Measurements from ENCODE around the gene DICER1. TPM values are rescaled to one million over a fixed set of nuclear protein-coding genes. Genes with fewer than 3 reads are reported as not detected.

Gene DICER1
- total and polyA plus RNA-seq, 9 of the 15 experiments (the other 6 are each of a cell fraction or from before 2014, with no cell fraction given), result 2.5 to 23.2 (median 12.4) TPM

- TF ChIP-seq ZNF589 (CRISPR knock-in tag; IDR thresholded peaks at IDR 0.05; ENCODE audit: low read depth), result 0 out of 2 replicates have a peak, but pooled peaks have one; percentile 9
These were observed 925 bp downstream of the DICER1 start (continued) for GRCh38 chr14:95156161-95157047.

- Histone ChIP-seq H4K20me1 (replicated peaks; ENCODE audit: control insufficient read depth, insufficient read depth, low read length) (no peaks in the 10 kb centered on the region), H3K4me1 (replicated peaks in 1 of 2; ENCODE audit: control insufficient read depth in 2 of 2, insufficient read depth in 2 of 2, low read length in 2 of 2) (peaks cover 11 to 17% of the 10 kb centered on the region in 2 experiments; a peak in 3 of 5 replicates), H3K36me3 (ENCODE audit: control insufficient read depth, insufficient read depth, low read length) (no peaks in the 10 kb centered on the region), H3K4me2 (ENCODE audit: insufficient read depth, low read length) (peak overlapping the region; percentile 16; the same call in 1 of the 2 replicates), H2AFZ (ENCODE audit: low read depth, low read length) (no peak overlapping the region), H3K9me3 (replicated peaks; ENCODE audit: control insufficient read depth, insufficient read depth, low read depth, low read length) (no peaks in the 10 kb centered on the region), H3K27me3 (ENCODE audit: control insufficient read depth in 2 of 2, insufficient read depth in 2 of 2, low read length in 2 of 2) (no peaks in the 10 kb centered on the region), H3K79me2 (ENCODE audit: control insufficient read depth, insufficient read depth, low read length) (peaks cover 42% of the 10 kb centered on the region), H3K4me3 (no peak overlapping the region), H3K27ac (ENCODE audit: extremely low read depth, low read depth, low read length) (no peak overlapping the region), H3K9ac (ENCODE audit: insufficient read depth in 1 of 2, low read depth in 2 of 2, low read length in 2 of 2) (no peak overlapping the region), H3K9me1 (ENCODE audit: control insufficient read depth, insufficient read depth, low read length) (no peaks in the 10 kb centered on the region)
- ChIA-PET CTCF (ENCODE audit: low intra/inter-chr PET ratio) (no interaction called here), POLR2A (interaction anchor here (1.9 kb wide), 1 partner anchor 19 kb away, joined by 4 read pairs; no protein-coding TSS in a partner anchor)
- FAIRE-seq (no peak), DNase-seq (ENCODE audit: extremely low read depth in 1 of 4, low spot score in 3 of 4) (peak in 2 of 4 experiments; percentile 4 to 34), ATAC-seq (no peak)
- no TSS peak for BruUV-seq (replicated peaks)
- WGBS (ENCODE audit: insufficient coverage, low coverage, missing lambda C conversion rate), result 28% methylated on average over 11 of the region's 12 CpGs
- intact Hi-C loops (cut with micrococcal nuclease), result no loop called here
- in situ Hi-C loops (cut with MboI), result no loop called here
- TF ChIP-seq NUFIP1 (IDR thresholded peaks at IDR 0.05; ENCODE audit: partially characterized antibody) (no peak), NRF1 (conservative IDR thresholded peaks at IDR 0.05 in 1 of 2, IDR thresholded peaks at IDR 0.05 in 1 of 2) (no peak), ZNF133 (CRISPR knock-in tag; IDR thresholded peaks at IDR 0.05) (no peak), ZNF384 (IDR thresholded peaks at IDR 0.05; ENCODE audit: low read depth, low read length) (no peak), CEBPG (CRISPR knock-in tag; IDR thresholded peaks at IDR 0.05) (no peak), CEBPG (tag; conservative IDR thresholded peaks at IDR 0.05 in 1 of 2, IDR thresholded peaks at IDR 0.05 in 1 of 2) (no peak), CBFA2T2 (conservative IDR thresholded peaks at IDR 0.05) (0 out of 2 replicates have a peak, but pooled peaks have one; percentile 12), HINFP (tag; conservative IDR thresholded peaks at IDR 0.05; ENCODE audit: low read depth) (no peak), TAF15 (IDR thresholded peaks at IDR 0.05; ENCODE audit: low read depth, low read length) (no peak), GATAD2A (IDR thresholded peaks at IDR 0.05) (no peak), ZNF511 (CRISPR knock-in tag; IDR thresholded peaks at IDR 0.05) (no peak), ZFP36 (IDR thresholded peaks at IDR 0.05; ENCODE audit: low read depth, low read length, partially characterized antibody) (no peak), ZNF444 (CRISPR knock-in tag; IDR thresholded peaks at IDR 0.05) (no peak), YY1 (IDR thresholded peaks at IDR 0.05; ENCODE audit: borderline replicate concordance in 1 of 3, control insufficient read depth in 1 of 3, extremely low read depth in 1 of 3, insufficient read depth in 3 of 3, insufficient read length in 1 of 3, insufficient replicate concordance in 2 of 3, low read depth in 1 of 3, low read length in 2 of 3) (no peak), POLR2G (IDR thresholded peaks at IDR 0.05; ENCODE audit: low read depth, low read length) (no peak)
These were observed 2.3 kb downstream of the DICER1 start for GRCh38 chr14:95155045-95155444.

Measured in K562 (cell line).